Endodermal cell (in vitro differentiated cells): ENCODE results near the gene CCSER1. TPM values are rescaled to one million over a fixed set of nuclear protein-coding genes. Genes with fewer than 3 reads are reported as not detected.

Source experiments
- DNase-seq: peaks from one replicate; pipeline ENCODE4 v3.0.0-alpha.2; 2017
- H3K27ac ChIP-seq: 2 replicates; pipeline ENCODE4 v1.5.1; 2013; ENCODE audit warnings: mild to moderate bottlenecking, low read depth, low read length, moderate library complexity
- H3K27me3 ChIP-seq: 2 replicates; pipeline ENCODE4 v1.6.1; 2013; ENCODE audit warnings: mild to moderate bottlenecking, low read length, moderate library complexity; ENCODE audit not compliant: insufficient read depth, control insufficient read depth, poor library complexity, severe bottlenecking
- H3K36me3 ChIP-seq: 2 replicates; pipeline ENCODE4 v1.7.0; 2013; ENCODE audit warnings: mild to moderate bottlenecking, low read length, moderate library complexity; ENCODE audit not compliant: control insufficient read depth, insufficient read depth
- H3K4me1 ChIP-seq: one replicate; pipeline ENCODE4 v1.7.0; 2013; ENCODE audit warnings: low read length; ENCODE audit not compliant: control insufficient read depth, insufficient read depth
- H3K4me3 ChIP-seq: 2 replicates; pipeline ENCODE4 v1.5.1; 2013; ENCODE audit warnings: mild to moderate bottlenecking, low read length, moderate library complexity
- H3K9ac ChIP-seq: 2 replicates; pipeline ENCODE4 v1.6.1; 2013; ENCODE audit warnings: mild to moderate bottlenecking, low read length, moderate library complexity; ENCODE audit not compliant: poor library complexity, severe bottlenecking; ENCODE audit errors: extremely low read depth
- H3K9me3 ChIP-seq: 2 replicates; pipeline ENCODE4 v1.6.1; 2013; ENCODE audit warnings: mild to moderate bottlenecking, low read length, moderate library complexity; ENCODE audit not compliant: control insufficient read depth
- H3K27ac Mint-ChIP-seq: 2 replicates; pipeline ENCODE4 v1.8.0; 2020; ENCODE audit warnings: mixed read lengths
- H3K27me3 Mint-ChIP-seq: 2 replicates; pipeline ENCODE4 v1.8.0; 2021; ENCODE audit warnings: mild to moderate bottlenecking, mixed read lengths; ENCODE audit not compliant: insufficient read depth
- H3K36me3 Mint-ChIP-seq: 2 replicates; pipeline ENCODE4 v1.8.0; 2020; ENCODE audit warnings: low read depth, mixed read lengths
- H3K4me1 Mint-ChIP-seq: 2 replicates; pipeline ENCODE4 v1.8.0; 2020; ENCODE audit warnings: mixed read lengths
- H3K4me3 Mint-ChIP-seq: 2 replicates; pipeline ENCODE4 v1.8.0; 2020; ENCODE audit warnings: mild to moderate bottlenecking, moderate library complexity, mixed read lengths
- H3K9me3 Mint-ChIP-seq: 2 replicates; pipeline ENCODE4 v1.8.0; 2020; ENCODE audit warnings: mild to moderate bottlenecking, mixed read lengths
- CTCF ChIP-seq: fragments of 200-600 bp; sonication (generic); conservative IDR thresholded peaks from 2 replicates; pipeline ENCODE4 v1.5.0; 2021; ENCODE audit warnings: antibody characterized with exemption, mild to moderate bottlenecking
- WGBS, 2 experiments: methylation state at CpG; one replicate each; pipeline versions ENCODE4 v1.1.5 to v1.1.7; 2013; ENCODE audit warnings: missing lambda C conversion rate in 2 of 2, mixed read lengths in 1 of 2; ENCODE audit not compliant: insufficient coverage in 1 of 2, insufficient read length in 1 of 2; 5-methylcytosine and 5-hydroxymethylcytosine counted together
- total RNA-seq, 2 donors: library from RNA; stranded (reverse); fragmentation: NEBNext Ultra II Directional in 1 of 2; extraction: Animal tissue kit (Norgen Biotek cat#: 25700) in 1 of 2; gene quantifications; 2 replicates in 1 of 2; 3 replicates in 1 of 2; pipeline ENCODE4 v1.2.1, GENCODE V29; 2021

The CCSER1 gene
- total RNA-seq, 2 donors from 2014 or later = 1.1 to 2.2 TPM

- TF ChIP-seq CTCF = no peak
- Mint-ChIP-seq H3K4me3 (no peak overlapping the region), H3K36me3 (no peaks in the 10 kb centered on the region), H3K27me3 (no peaks in the 10 kb centered on the region), H3K27ac (no peak overlapping the region), H3K9me3 (peaks cover 3% of the 10 kb centered on the region), H3K4me1 (peaks cover 2% of the 10 kb centered on the region)
- H3K36me3 ChIP-seq = no peaks in the 10 kb centered on the region
- H3K9ac ChIP-seq = no peak overlapping the region
- no peaks in the 10 kb centered on the region for H3K9me3 ChIP-seq
- H3K27me3 ChIP-seq = no peaks in the 10 kb centered on the region
- no peak overlapping the region for H3K4me3 ChIP-seq
- H3K27ac ChIP-seq = no peak overlapping the region
- H3K4me1 ChIP-seq = no peaks in the 10 kb centered on the region
- DNase-seq = no peak
- WGBS, 2 experiments = 79 to 86% methylated on average over 1 of the region's 2 CpGs
Observed at GRCh38 chr4:90328558-90328957, 201.4 kb downstream of the CCSER1 start.

- Histone ChIP-seq H3K9ac (no peak overlapping the region), H3K27me3 (no peaks in the 10 kb centered on the region), H3K4me3 (no peak overlapping the region), H3K36me3 (no peaks in the 10 kb centered on the region), H3K27ac (no peak overlapping the region), H3K4me1 (no peaks in the 10 kb centered on the region), H3K9me3 (no peaks in the 10 kb centered on the region)
- Mint-ChIP-seq H3K4me1 (peaks cover 2% of the 10 kb centered on the region), H3K4me3 (no peak overlapping the region), H3K27me3 (no peaks in the 10 kb centered on the region), H3K9me3 (no peaks in the 10 kb centered on the region), H3K27ac (no peak overlapping the region), H3K36me3 (no peaks in the 10 kb centered on the region)
- WGBS, 2 experiments = 90 to 100% methylated on average over 1 to 3 of the region's 3 CpGs
- no peak for DNase-seq
- no peak for TF ChIP-seq CTCF
Observed at GRCh38 chr4:90330546-90330945, 203.4 kb downstream of the CCSER1 start.

- H3K4me3 Mint-ChIP-seq = no peak overlapping the region
- Histone ChIP-seq H3K4me1 (no peaks in the 10 kb centered on the region), H3K4me3 (no peak overlapping the region), H3K9me3 (no peaks in the 10 kb centered on the region), H3K27me3 (no peaks in the 10 kb centered on the region), H3K27ac (no peak overlapping the region), H3K36me3 (no peaks in the 10 kb centered on the region), H3K9ac (no peak overlapping the region)
- WGBS, 2 experiments = 80% methylated on average over 2 of the region's 3 CpGs; no CpG with 5 or more reads in 1 of the 2 experiments
- H3K27me3 Mint-ChIP-seq = no peaks in the 10 kb centered on the region
- no peaks in the 10 kb centered on the region for H3K36me3 Mint-ChIP-seq
- no peaks in the 10 kb centered on the region for H3K4me1 Mint-ChIP-seq
- DNase-seq = no peak
- H3K9me3 Mint-ChIP-seq = no peaks in the 10 kb centered on the region
- no peak for TF ChIP-seq CTCF
- H3K27ac Mint-ChIP-seq = no peak overlapping the region
Observed at GRCh38 chr4:90345549-90346215, 218.5 kb downstream of the CCSER1 start.
